HL-60/S4 (cell line): ENCODE results near the gene MAPK14.
"Not testable (repeated sequence)": the region's sequence is repeated elsewhere in the genome, so short reads cannot be mapped to it uniquely, and the experiment has no call there.

ENCODE experiments used
- in situ Hi-C: fragments of 300-500 bp; cut with MboI; formaldehyde crosslinking; loops from 2 replicates; pipeline ENCODE4 v1.14.3; 2022; ENCODE audit warnings: low sequenced_read_pairs

MAPK14 gene

GRCh38 chr6:36068012-36068392 is 40.4 kb downstream of the MAPK14 start:
- in situ Hi-C loops, result no loop called here

- in situ Hi-C loops, result no loop called here
Observed at GRCh38 chr6:36068586-36068985, 41.0 kb downstream of the MAPK14 start.

- in situ Hi-C loops, result no loop called here
Observed at GRCh38 chr6:36069573-36069972, 42.0 kb downstream of the MAPK14 start.

GRCh38 chr6:36070252-36070651 is 42.6 kb downstream of the MAPK14 start:
- in situ Hi-C loops, result no loop called here

- in situ Hi-C loops, result no loop called here
Observed at GRCh38 chr6:36071281-36071680, 43.7 kb downstream of the MAPK14 start.

GRCh38 chr6:36071714-36072113 is 44.1 kb downstream of the MAPK14 start:
- in situ Hi-C loops, result no loop called here

- in situ Hi-C loops, result no loop called here
Observed at GRCh38 chr6:36072681-36073080, 45.1 kb downstream of the MAPK14 start.

- in situ Hi-C loops, result no loop called here
Observed at GRCh38 chr6:36073587-36073986, 46.0 kb downstream of the MAPK14 start.

- in situ Hi-C loops, result no loop called here
Observed at GRCh38 chr6:36075656-36076055, 48.0 kb downstream of the MAPK14 start.

GRCh38 chr6:36076178-36077063 is 48.8 kb downstream of the MAPK14 start:
- in situ Hi-C loops, result no loop called here

GRCh38 chr6:36078159-36078558 is 50.6 kb downstream of the MAPK14 start:
- in situ Hi-C loops, result no loop called here

- in situ Hi-C loops, result no loop called here
Observed at GRCh38 chr6:36079601-36080000, 52.0 kb downstream of the MAPK14 start.

- in situ Hi-C loops, result no loop called here
Observed at GRCh38 chr6:36082318-36082717, 54.7 kb downstream of the MAPK14 start.

- in situ Hi-C loops, result no loop called here
Observed at GRCh38 chr6:36083446-36083845, 55.8 kb downstream of the MAPK14 start.

GRCh38 chr6:36088204-36088603 is 60.6 kb downstream of the MAPK14 start:
- in situ Hi-C loops, result not testable (repeated sequence)

GRCh38 chr6:36089048-36089447 is 61.4 kb downstream of the MAPK14 start:
- in situ Hi-C loops, result no loop called here

- in situ Hi-C loops, result no loop called here
Observed at GRCh38 chr6:36094238-36094637, 66.6 kb downstream of the MAPK14 start.

- in situ Hi-C loops, result no loop called here
Observed at GRCh38 chr6:36094753-36095496, 67.3 kb downstream of the MAPK14 start.

- in situ Hi-C loops, result no loop called here
Observed at GRCh38 chr6:36095497-36096391, 68.1 kb downstream of the MAPK14 start.

- in situ Hi-C loops, result no loop called here
Observed at GRCh38 chr6:36098253-36098919, 70.8 kb downstream of the MAPK14 start.
